Suprapubic skin (tissue), 4 donors: ENCODE results near the gene MARCKSL1. TPM values are rescaled to one million over a fixed set of nuclear protein-coding genes. Genes with fewer than 3 reads are reported as not detected.
"Not testable (repeated sequence)": the region's sequence is repeated elsewhere in the genome, so short reads cannot be mapped to it uniquely, and the experiment has no call there.

Source experiments
- DNase-seq, 2 donors: peaks; one replicate each; pipeline ENCODE4 v3.0.0-alpha.2; 2019; ENCODE audit warnings: low spot score in 2 of 2
- H3K27ac ChIP-seq: fragments of 200-600 bp; sonication (generic); one replicate; pipeline ENCODE4 v1.5.1; 2019
- H3K27me3 ChIP-seq: fragments of 200-600 bp; sonication (generic); one replicate; pipeline ENCODE4 v1.5.1; 2019
- H3K36me3 ChIP-seq: fragments of 200-600 bp; sonication (generic); one replicate; pipeline ENCODE4 v1.5.1; 2019
- H3K4me1 ChIP-seq: fragments of 200-600 bp; sonication (generic); one replicate; pipeline ENCODE4 v1.5.1; 2019
- H3K4me3 ChIP-seq: fragments of 200-600 bp; sonication (generic); one replicate; pipeline ENCODE4 v1.5.1; 2019; ENCODE audit warnings: mild to moderate bottlenecking
- H3K9me3 ChIP-seq: fragments of 200-600 bp; sonication (generic); one replicate; pipeline ENCODE4 v1.5.1; 2019
- CTCF ChIP-seq, 2 donors: fragments of 200-600 bp in 1 of 2; fragments of 450-650 bp in 1 of 2; sonication (generic) in 1 of 2; IDR thresholded peaks; one replicate each; pipeline ENCODE4 v1.5.1; 2016 to 2019; ENCODE audit warnings: antibody characterized with exemption in 2 of 2, mild to moderate bottlenecking in 1 of 2, moderate library complexity in 1 of 2
- EP300 ChIP-seq: sonication (generic); formaldehyde crosslinking; IDR thresholded peaks from one replicate; pipeline ENCODE4 v1.6.1; 2017; ENCODE audit warnings: antibody characterized with exemption
- POLR2A ChIP-seq, 2 donors: fragments of 450-650 bp; IDR thresholded peaks; one replicate each; pipeline ENCODE4 v1.6.1; 2017; ENCODE audit warnings: antibody characterized with exemption in 2 of 2, mild to moderate bottlenecking in 2 of 2, moderate library complexity in 2 of 2
- POLR2AphosphoS5 ChIP-seq, 3 donors: sonication (generic); formaldehyde crosslinking; IDR thresholded peaks; one replicate each; pipeline ENCODE4 v1.6.1; 2017; ENCODE audit warnings: antibody characterized with exemption in 3 of 3
- WGBS: methylation state at CpG from one replicate; pipeline ENCODE4 v1.1.5; 2018; 5-methylcytosine and 5-hydroxymethylcytosine counted together
- total RNA-seq, 4 donors: library from RNA; depleted of rRNA; stranded (reverse); fragments of >200 nt; gene quantifications; one replicate each; pipeline ENCODE4 v1.1.0, GENCODE V29; 2016

Gene MARCKSL1
- total RNA-seq, 4 donors from 2014 or later: 12.8 to 25.1 (median 19.3) TPM

DNA sequence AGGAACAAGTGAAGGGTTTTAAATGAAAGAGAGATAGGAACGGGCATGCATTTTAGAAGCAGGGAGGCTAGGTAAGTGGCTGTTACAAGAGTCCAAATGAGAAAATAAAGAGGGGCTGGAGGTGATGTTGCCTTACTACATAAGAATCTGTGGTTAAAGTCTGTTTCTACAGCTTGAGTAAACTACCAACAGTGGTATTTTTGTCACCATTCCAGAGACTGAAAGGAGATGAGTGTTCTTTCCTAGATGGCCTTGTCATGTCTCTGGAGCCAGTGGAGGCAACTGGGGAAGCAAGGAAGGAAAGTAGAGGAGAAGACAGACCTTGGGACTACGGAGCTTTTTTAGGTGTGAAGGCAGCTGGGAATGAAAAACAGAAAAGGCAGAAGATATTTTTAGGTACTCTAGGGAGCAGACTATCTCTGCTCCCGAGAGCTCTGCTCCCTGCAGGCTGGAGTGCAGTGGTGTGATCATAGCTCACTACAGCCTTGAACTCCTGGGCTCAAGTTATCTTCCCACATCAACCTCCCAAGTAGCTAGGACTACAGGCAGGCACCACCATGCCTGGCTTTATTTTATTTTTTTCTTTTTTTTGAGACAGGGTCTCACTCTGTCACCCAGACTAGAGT, 31.9 kb downstream of the MARCKSL1 start:
- H3K27me3 ChIP-seq: no peaks in the 10 kb centered on the region
- TF ChIP-seq EP300: no peak
- no peak for TF ChIP-seq POLR2A (IDR thresholded peaks at IDR 0.05)
- no peak for TF ChIP-seq CTCF (IDR thresholded peaks at IDR 0.05)
- no peak for TF ChIP-seq POLR2AphosphoS5 (IDR thresholded peaks at IDR 0.05)
- no peaks in the 10 kb centered on the region for H3K4me1 ChIP-seq
- DNase-seq: no peak
- no peak overlapping the region for H3K4me3 ChIP-seq
- H3K36me3 ChIP-seq: peaks cover 35% of the 10 kb centered on the region
- H3K9me3 ChIP-seq: peaks cover 6% of the 10 kb centered on the region
- WGBS: 97% methylated on average over 3 of the region's 3 CpGs
- H3K27ac ChIP-seq: no peak overlapping the region

GRCh38 chr1:32303358-32303757, 32.7 kb downstream of the MARCKSL1 start:
- H3K36me3 ChIP-seq: peaks cover 35% of the 10 kb centered on the region
- TF ChIP-seq POLR2AphosphoS5 (IDR thresholded peaks at IDR 0.05): no peak
- no peak for TF ChIP-seq POLR2A (IDR thresholded peaks at IDR 0.05)
- TF ChIP-seq CTCF (IDR thresholded peaks at IDR 0.05): no peak
- no peak for TF ChIP-seq EP300

DNA sequence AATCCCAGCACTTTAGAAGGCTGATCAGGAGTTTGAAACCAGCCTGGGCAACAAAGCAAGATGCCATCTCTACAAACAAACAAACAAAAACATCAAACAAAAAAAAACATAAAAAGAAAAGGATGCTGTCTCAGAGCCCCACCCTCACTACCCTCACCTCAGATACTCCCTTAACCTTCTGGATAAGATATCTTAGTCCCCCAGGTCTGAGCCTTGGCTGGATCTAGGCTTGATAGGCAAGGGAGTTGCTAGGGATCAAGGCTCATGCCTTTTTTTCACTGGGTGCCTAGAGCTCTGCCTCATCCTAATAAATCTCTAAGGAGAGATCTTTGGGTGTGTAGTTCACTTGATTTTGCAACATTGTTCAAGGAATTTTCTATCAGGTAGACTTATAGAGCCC, 36.7 kb downstream of the MARCKSL1 start:
- Histone ChIP-seq H3K27ac (no peak overlapping the region), H3K36me3 (peaks cover 19% of the 10 kb centered on the region), H3K27me3 (no peaks in the 10 kb centered on the region), H3K9me3 (no peaks in the 10 kb centered on the region), H3K4me1 (peaks cover 5% of the 10 kb centered on the region), H3K4me3 (no peak overlapping the region)
- no peak for DNase-seq
- TF ChIP-seq POLR2A (IDR thresholded peaks at IDR 0.05): no peak
- TF ChIP-seq EP300: no peak
- no peak for TF ChIP-seq CTCF (IDR thresholded peaks at IDR 0.05)
- no peak for TF ChIP-seq POLR2AphosphoS5 (IDR thresholded peaks at IDR 0.05)

More at GRCh38 chr1:32303358-32303757, 32.7 kb downstream of the MARCKSL1 start:
- no peaks in the 10 kb centered on the region for H3K27me3 ChIP-seq
- H3K4me1 ChIP-seq: peaks cover 5% of the 10 kb centered on the region
- H3K4me3 ChIP-seq: no peak overlapping the region
- peaks cover 6% of the 10 kb centered on the region for H3K9me3 ChIP-seq
- no peak overlapping the region for H3K27ac ChIP-seq
- 95% methylated on average over 3 of the region's 3 CpGs for WGBS
- no peak for DNase-seq

- H3K27me3 ChIP-seq, DNase-seq, H3K27ac ChIP-seq, H3K9me3 ChIP-seq, H3K36me3 ChIP-seq, H3K4me3 ChIP-seq, H3K4me1 ChIP-seq: not testable (repeated sequence)
- WGBS: 94% methylated on average over 16 of the region's 16 CpGs
These were observed 37.8 kb downstream of the MARCKSL1 start for GRCh38 chr1:32298211-32298610.

GRCh38 chr1:32291708-32292538, 44.1 kb downstream of the MARCKSL1 start, which contains the start of gene HDAC1:
Gene HDAC1, plus strand, starts transcription at chr1:32292083. Its CDS starts 87 bp downstream, at chr1:32292170.
- peak within 1 kb of the TSS; percentile 78 for H3K4me3 ChIP-seq
- peaks cover 17% of the 10 kb centered on the region for H3K4me1 ChIP-seq
- under 1% methylated on average over 33 of the region's 67 CpGs for WGBS
- TF ChIP-seq CTCF (IDR thresholded peaks at IDR 0.05) (no peak), POLR2A (IDR thresholded peaks at IDR 0.05) (peak in 1 of 2 donors; percentile 22), POLR2AphosphoS5 (IDR thresholded peaks at IDR 0.05) (peak in 2 of 3 donors; percentile 17 to 22)
- peak; percentile 95 for DNase-seq
- H3K27ac ChIP-seq: peak within 1 kb of the TSS; percentile 89
- no peaks in the 10 kb centered on the region for H3K36me3 ChIP-seq
- H3K9me3 ChIP-seq: no peaks in the 10 kb centered on the region
- no peaks in the 10 kb centered on the region for H3K27me3 ChIP-seq
